Measurements from ENCODE around the gene IGF1R.

DNA sequence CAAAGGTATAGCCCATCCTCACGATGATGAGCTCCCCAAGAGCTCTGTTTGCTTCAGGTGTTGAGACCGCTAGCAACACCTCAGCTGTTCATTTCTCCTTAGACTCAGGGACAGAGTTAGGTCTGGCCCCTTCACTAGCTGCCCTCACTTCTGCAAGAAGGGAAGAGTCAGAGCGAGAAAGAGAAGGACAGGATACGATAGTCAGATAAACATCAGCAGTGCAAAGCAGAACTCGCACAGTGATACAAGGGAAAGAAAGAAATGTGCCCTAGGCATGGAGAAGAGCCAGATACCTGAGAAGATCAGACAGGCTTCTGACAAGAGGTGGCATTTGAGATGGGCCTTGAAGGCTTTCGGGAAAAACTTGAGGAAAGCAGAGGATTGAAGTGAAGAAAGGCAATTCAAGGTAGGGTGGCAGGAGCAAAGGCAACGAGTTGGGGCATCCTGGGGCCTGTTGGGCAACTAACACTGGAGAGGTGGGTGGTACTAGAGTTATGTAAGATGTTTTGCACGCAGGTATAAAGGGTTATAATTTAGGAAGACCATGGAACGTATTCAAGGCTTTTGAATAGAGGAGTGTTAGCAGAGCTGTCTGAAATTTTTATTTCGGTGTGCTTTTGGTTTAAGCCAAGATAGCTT, 253.2 kb downstream of the IGF1R start:
- no peak for TF ChIP-seq CTCF (IDR thresholded peaks at IDR 0.05)
- no peak for TF ChIP-seq POLR2AphosphoS5 (IDR thresholded peaks at IDR 0.05)
- no peak for TF ChIP-seq EP300 (IDR thresholded peaks at IDR 0.05)
